Hepatocyte (in vitro differentiated cells): ENCODE measurements around the gene SMAGP.

Experiments used
- EZH2 ChIP-seq: fragments of 200-600 bp; sonication (generic); IDR thresholded peaks from 2 replicates; pipeline ENCODE4 v1.6.1; 2016; ENCODE audit warnings: antibody characterized with exemption, mild to moderate bottlenecking, borderline replicate concordance
- EZH2phosphoT487 ChIP-seq: fragments of 200-600 bp; sonication (generic); IDR thresholded peaks from one replicate; pipeline ENCODE4 v1.6.1; 2018; ENCODE audit warnings: antibody characterized with exemption, mild to moderate bottlenecking, low read depth, moderate library complexity; ENCODE audit not compliant: unreplicated experiment, severe bottlenecking
- TF ChIP-seq, protein P1 (sequence below): fragments of 200-600 bp; sonication (generic); IDR thresholded peaks from 2 replicates; pipeline ENCODE4 v1.5.1; 2016; ENCODE audit warnings: antibody characterized with exemption, mild to moderate bottlenecking; ENCODE audit not compliant: poor library complexity

DNA sequence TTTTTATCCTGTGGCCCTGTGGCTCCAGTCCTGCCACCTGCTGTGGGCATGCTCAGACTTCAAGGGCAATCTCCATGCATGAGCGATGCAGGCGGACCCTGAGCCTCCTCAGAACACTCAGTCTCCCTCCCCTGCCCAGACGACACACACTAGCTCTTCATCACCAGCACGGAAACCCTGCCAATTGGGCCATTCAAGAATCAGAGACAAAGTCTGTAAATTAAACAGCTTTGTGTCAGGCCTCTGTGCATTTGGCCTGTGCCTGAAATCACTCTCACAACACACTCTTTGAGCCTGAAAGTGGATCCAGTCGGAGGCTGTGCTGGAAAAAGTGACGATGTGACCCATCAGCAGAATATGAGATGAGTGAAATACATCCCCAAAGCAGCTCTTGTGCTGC lies 64.9 kb downstream of the SMAGP start:
- TF ChIP-seq, protein P1, sequence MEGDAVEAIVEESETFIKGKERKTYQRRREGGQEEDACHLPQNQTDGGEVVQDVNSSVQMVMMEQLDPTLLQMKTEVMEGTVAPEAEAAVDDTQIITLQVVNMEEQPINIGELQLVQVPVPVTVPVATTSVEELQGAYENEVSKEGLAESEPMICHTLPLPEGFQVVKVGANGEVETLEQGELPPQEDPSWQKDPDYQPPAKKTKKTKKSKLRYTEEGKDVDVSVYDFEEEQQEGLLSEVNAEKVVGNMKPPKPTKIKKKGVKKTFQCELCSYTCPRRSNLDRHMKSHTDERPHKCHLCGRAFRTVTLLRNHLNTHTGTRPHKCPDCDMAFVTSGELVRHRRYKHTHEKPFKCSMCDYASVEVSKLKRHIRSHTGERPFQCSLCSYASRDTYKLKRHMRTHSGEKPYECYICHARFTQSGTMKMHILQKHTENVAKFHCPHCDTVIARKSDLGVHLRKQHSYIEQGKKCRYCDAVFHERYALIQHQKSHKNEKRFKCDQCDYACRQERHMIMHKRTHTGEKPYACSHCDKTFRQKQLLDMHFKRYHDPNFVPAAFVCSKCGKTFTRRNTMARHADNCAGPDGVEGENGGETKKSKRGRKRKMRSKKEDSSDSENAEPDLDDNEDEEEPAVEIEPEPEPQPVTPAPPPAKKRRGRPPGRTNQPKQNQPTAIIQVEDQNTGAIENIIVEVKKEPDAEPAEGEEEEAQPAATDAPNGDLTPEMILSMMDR: no peak
- TF ChIP-seq EZH2phosphoT487 (no peak), EZH2 (no peak)
